ENCODE data around the gene TMEM255B. TPM values are rescaled to one million over a fixed set of nuclear protein-coding genes. Genes with fewer than 3 reads are reported as not detected.

TMEM255B gene
- total RNA-seq, 1 experiment from 2014 or later = 2.8 TPM

DNA sequence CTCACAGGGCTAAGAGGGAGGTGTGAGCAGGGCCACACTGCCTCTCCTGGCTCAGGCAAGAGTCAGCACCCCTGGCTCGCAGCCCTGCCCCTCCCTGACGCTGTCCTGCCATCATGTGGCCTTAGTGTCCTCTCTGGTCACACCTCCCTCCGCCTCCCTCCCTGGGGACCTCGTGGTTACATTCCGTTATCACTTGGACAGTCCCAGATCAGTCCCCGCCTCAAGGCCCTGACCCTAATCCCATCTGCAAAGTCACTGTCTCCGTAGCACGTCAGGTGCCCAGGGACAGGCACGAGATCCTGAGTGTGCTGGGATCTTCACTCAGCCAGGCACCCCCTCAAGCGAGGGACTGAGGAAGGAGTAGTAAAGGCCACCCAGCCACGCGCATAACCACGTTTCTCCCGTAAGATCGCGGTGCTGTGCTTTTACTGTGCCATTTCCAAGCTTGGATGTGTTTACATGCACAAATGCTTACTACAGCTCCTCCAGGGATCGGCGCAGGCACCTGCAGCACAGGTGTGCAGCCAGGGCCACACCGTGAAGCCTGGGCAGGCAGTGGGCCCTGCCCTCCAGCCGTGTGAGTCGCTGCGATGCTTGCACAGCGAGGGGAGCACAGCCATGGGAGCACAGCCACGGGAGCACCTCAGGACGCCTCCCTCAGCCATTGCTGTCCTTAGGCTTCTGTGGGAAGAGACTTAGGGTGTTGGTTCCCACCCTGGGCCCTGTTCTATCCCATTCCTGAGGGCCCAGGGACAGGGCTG is 10.7 kb upstream of the TMEM255B start:
- H3K14ac ChIP-seq (ENCODE audit: insufficient read depth, low read length) = no peak overlapping the region; the same call in 1 of the 2 replicates
- no peaks in the 10 kb centered on the region for H3K23me2 ChIP-seq (ENCODE audit: insufficient read length, low read depth, low read length, poor library complexity, severe bottlenecking)
- H3K18ac ChIP-seq (ENCODE audit: insufficient read length, low read depth, low read length) = no peak overlapping the region
- no peak overlapping the region for H2AFZ ChIP-seq (ENCODE audit: low read length)
- WGBS (ENCODE audit: extremely low coverage, insufficient read length, low lambda C conversion rate) = no CpG with 5 or more reads among the region's 25 CpGs
- no peak overlapping the region for H2BK120ac ChIP-seq (ENCODE audit: low read depth, low read length, poor library complexity, severe bottlenecking)
- peaks cover 6% of the 10 kb centered on the region for H3K27me3 Mint-ChIP-seq (ENCODE audit: low read depth)
- no peaks in the 10 kb centered on the region for H3K4me1 ChIP-seq (ENCODE audit: insufficient read depth, low read length)
- no peak overlapping the region for H3K4me3 Mint-ChIP-seq
- H2AK5ac ChIP-seq (ENCODE audit: insufficient read length, low read length) = no peak overlapping the region
- H3K79me1 ChIP-seq (ENCODE audit: insufficient read depth, low read depth, low read length, poor library complexity, severe bottlenecking) = no peaks in the 10 kb centered on the region
- TF ChIP-seq, protein P1, sequence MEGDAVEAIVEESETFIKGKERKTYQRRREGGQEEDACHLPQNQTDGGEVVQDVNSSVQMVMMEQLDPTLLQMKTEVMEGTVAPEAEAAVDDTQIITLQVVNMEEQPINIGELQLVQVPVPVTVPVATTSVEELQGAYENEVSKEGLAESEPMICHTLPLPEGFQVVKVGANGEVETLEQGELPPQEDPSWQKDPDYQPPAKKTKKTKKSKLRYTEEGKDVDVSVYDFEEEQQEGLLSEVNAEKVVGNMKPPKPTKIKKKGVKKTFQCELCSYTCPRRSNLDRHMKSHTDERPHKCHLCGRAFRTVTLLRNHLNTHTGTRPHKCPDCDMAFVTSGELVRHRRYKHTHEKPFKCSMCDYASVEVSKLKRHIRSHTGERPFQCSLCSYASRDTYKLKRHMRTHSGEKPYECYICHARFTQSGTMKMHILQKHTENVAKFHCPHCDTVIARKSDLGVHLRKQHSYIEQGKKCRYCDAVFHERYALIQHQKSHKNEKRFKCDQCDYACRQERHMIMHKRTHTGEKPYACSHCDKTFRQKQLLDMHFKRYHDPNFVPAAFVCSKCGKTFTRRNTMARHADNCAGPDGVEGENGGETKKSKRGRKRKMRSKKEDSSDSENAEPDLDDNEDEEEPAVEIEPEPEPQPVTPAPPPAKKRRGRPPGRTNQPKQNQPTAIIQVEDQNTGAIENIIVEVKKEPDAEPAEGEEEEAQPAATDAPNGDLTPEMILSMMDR (conservative IDR thresholded peaks at IDR 0.05) = no peak
- no peaks in the 10 kb centered on the region for H4K20me1 ChIP-seq (ENCODE audit: control insufficient read depth, insufficient read depth, insufficient read length)
- no peak overlapping the region for H3K27ac Mint-ChIP-seq
- H2BK12ac ChIP-seq (ENCODE audit: insufficient read length, low read depth, low read length) = no peak overlapping the region
- H3K9me3 ChIP-seq (ENCODE audit: control insufficient read depth, low read depth, low read length) = no peaks in the 10 kb centered on the region
- H3K79me2 ChIP-seq (ENCODE audit: insufficient read depth, low read length) = no peaks in the 10 kb centered on the region
- H2BK15ac ChIP-seq (ENCODE audit: low read depth, low read length) = no peak overlapping the region
- H2BK5ac ChIP-seq (ENCODE audit: insufficient read length, low read length) = no peak overlapping the region
- no peaks in the 10 kb centered on the region for H3K27me3 ChIP-seq (ENCODE audit: insufficient read depth, low read length)
- peaks cover 0 to 10% (median 3%) of the 10 kb centered on the region in 3 experiments; a peak in 3 of 7 replicates for H3K36me3 Mint-ChIP-seq (ENCODE audit: insufficient read depth in 1 of 3, low read depth in 3 of 3)
- H4K5ac ChIP-seq (ENCODE audit: insufficient read length, low read depth, low read length) = no peak overlapping the region
- H3T11ph ChIP-seq (ENCODE audit: low read length) = no peak overlapping the region
- peaks cover 10 to 11% of the 10 kb centered on the region in 2 experiments; a peak in 4 of 5 replicates for H3K9me3 Mint-ChIP-seq
- H4K91ac ChIP-seq (ENCODE audit: insufficient read length, low read depth, low read length) = no peak overlapping the region
- H2BK20ac ChIP-seq (ENCODE audit: low read depth, low read length, poor library complexity, severe bottlenecking) = no peak overlapping the region
- no peak overlapping the region for H3K4me2 ChIP-seq (ENCODE audit: insufficient read depth, insufficient read length, low read length)
- no peak for DNase-seq
- H4K8ac ChIP-seq (replicated peaks; ENCODE audit: insufficient read length, low read depth, low read length) = no peak overlapping the region
- H3K56ac ChIP-seq (ENCODE audit: insufficient read length, low read depth, low read length) = no peak overlapping the region
- H3K4me1 Mint-ChIP-seq = peaks cover 1 to 5% of the 10 kb centered on the region in 2 experiments; a peak in 3 of 4 replicates
- H3K27ac ChIP-seq (ENCODE audit: insufficient read length, low read depth, low read length) = no peak overlapping the region
- H3K23ac ChIP-seq (ENCODE audit: insufficient read length, low read depth, low read length) = no peak overlapping the region
- no peak overlapping the region for H3K9ac ChIP-seq (ENCODE audit: extremely low read depth, insufficient read length, low read length)
- H3K4ac ChIP-seq (ENCODE audit: low read depth, low read length) = no peak overlapping the region

Data from H9 (cell line).